GM21390 (cell line): ENCODE results near the gene FGGY.
"Not testable (repeated sequence)": the region's sequence is repeated elsewhere in the genome, so short reads cannot be mapped to it uniquely, and the experiment has no call there.

Experiments used
- ATAC-seq: cut with Tn5 transposase; IDR thresholded peaks from one replicate; pipeline ENCODE4 v1.9.1; 2021; ENCODE audit not compliant: unreplicated experiment

FGGY gene

GRCh38 chr1:59477286-59477685 lies 180.4 kb downstream of the FGGY start:
- ATAC-seq: no peak

DNA sequence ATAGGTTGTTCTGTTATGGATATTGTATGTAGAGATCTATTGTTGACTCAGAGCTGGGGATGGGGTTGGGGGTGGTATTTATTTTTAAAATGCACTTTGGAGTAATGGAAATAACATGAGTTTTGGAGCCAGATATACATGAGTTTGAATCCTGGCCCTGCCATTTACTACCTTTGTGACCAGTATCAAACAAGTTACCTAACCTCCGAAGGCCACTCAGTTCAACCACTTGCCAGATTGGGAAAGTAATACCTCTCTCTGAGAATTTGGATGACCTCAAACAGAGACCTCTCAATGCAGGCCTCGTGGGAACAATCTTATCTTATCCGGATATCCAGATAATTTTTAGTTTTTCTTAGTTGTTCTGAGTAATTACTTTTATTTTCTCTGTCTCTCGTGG lies 181.0 kb downstream of the FGGY start:
- ATAC-seq: no peak

GRCh38 chr1:59478822-59479221 lies 181.9 kb downstream of the FGGY start:
- no peak for ATAC-seq

DNA sequence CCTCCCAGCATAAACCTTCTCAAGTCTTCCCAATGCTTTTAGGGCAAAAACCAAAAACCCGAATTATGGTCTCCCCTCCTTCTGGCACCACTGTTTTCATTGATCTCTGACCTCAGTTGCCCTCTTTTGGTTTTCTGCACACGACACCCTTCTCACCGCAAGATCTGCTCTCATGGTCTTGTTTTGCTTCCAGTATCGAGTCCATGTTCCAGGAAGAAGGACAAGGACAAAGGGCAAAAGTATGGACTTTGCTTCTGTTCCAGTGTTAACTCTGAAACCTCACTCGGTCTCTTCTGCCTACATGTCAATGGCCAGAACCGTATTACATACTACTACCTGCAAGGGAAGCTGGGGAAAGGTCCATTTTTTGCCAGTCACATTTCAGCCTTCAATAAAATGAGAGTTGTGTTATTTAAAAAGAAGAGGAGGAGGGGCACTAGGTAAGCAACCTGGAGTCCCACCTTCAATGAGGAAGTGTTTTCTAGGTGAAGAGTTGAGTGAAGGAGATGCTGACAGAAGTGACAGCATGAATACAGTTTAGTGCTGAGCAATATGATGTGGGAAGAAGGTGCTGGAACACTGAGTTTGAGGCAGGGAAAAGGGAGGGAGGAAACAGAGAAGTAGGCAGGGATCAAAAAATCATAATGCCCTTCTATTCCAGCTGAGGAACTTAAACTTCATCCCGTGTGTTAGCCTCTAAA lies 183.4 kb downstream of the FGGY start:
- no peak for ATAC-seq

- no peak for ATAC-seq
Observed at GRCh38 chr1:59481881-59482505, 185.1 kb downstream of the FGGY start.

DNA sequence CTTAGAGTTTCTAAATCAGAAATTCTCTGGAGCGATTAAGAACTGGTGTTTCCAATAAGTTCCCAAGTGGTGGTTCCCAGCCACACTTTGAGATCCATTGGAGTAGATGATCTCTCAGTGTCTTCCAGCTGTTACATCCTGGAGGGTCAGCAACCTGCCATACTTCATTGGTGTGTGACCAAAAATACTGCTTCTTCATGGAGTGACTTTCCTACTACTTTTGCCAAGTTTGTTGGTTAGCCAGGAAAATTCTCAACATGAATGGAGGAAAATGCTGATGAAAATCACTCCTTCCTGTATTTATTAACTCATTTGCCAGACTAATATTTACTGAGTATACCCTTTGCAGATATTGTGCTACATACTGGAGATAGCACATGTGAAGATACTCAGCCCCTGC lies 186.1 kb downstream of the FGGY start:
- no peak for ATAC-seq

DNA sequence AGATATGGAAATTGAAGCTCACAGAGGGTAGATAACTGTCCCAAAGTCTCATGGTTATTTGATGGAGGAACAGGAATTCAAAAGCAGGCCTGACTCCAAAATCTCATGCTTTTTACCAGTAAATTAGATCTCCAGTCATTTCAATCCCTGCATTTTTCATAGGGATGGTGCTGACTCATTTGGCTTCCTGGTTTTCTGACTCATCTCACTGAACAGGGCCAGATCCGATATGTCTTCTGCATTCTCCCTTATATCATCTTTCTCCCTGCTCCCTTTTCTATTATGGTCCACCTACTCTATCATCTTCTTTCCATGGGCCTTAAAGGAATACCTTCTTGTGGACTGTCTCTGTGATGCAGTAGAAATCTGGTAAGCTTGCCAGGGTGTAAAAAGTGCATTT lies 187.2 kb downstream of the FGGY start:
- no peak for ATAC-seq

GRCh38 chr1:59485171-59485570 lies 188.3 kb downstream of the FGGY start:
- no peak for ATAC-seq

GRCh38 chr1:59485949-59486348 lies 189.1 kb downstream of the FGGY start:
- ATAC-seq: no peak

DNA sequence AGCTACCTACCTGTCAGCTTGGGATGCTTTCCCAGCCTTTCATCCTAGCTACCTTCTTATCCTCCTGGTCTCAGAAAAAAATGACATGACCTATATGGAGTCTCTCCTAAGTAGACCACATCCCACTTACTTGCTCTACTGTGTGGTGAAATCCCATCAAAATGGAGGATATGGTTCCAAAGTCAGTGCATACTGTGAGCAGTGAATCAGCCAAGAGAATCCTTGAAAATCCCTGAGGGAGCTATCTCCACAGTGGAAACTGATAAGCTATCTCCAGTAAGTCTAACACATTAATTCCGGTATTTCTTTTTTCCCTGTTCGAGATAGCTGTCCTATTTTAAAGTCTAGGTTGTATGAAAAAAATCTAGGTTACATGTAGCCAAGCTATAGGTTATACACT lies 189.7 kb downstream of the FGGY start:
- no peak for ATAC-seq

DNA sequence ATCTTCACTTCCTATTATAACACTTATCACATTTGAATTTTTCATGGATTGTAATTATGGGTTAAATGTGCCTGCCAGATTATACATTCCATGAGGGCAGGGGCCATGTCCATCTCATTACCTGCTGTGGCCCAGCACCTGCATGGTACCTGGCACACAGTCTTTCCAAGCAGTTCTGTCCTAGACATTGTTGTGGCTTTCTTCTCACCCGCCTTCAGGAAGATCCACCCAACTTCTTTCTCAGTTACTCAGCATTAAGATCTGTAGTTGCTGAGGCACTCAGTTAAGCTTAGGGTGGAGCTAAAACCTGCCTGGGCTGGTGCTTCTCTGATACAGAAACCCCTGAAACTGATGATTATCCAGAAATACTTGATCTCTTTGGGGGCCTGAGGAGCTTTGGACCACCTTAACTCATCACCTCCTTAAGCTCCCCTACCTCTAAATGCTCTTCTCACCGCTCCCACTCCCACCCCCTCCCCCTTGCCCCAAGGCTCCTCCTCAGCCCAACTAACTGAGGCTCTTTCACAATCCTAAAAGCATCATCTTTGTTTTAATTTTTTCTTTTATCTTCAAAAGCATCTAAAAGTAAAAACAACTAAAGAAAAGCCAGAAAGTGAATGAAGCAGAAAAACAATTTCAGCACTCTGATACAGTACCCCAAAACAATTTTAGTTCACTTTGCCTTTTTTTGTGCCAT lies 190.6 kb downstream of the FGGY start:
- ATAC-seq: no peak

DNA sequence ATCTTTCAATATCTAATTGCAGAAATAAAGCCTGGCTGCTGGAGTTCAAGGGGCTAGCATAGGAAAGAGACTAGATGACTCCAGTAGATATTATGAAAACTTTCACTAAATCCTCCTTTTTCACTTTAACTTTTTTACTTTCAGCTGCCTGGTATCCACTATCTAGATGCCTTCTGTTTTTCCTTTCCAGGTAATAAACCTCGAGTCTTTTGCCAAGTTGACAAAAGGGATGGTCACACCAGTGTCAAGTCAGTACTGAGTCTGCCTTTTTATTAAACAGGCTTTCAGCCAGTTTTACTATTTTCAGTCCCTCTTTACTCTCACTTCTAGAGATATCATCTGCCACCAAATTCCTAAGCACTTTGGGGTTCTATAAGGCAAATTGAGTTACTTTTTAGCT lies 195.6 kb downstream of the FGGY start:
- ATAC-seq: no peak

GRCh38 chr1:59494145-59494833 lies 197.4 kb downstream of the FGGY start:
- no peak for ATAC-seq

DNA sequence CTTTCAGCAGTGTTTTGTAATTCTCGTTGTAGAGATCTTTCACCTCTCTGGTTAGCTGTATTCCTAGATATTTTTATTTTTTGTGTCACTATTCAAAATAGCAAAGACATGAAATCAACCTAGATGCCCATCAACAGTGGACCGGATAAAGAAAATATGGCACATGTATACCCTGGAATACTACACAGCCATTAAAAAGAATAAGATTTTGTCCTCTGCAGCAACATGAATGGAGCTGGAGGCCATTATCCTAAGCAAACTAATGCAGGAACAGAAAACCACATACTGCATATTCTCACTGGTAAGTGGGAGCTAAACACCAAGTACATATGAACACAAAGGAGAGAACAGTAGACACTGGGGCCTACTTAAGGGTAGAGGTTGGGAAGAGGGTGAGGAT lies 199.3 kb downstream of the FGGY start:
- ATAC-seq: not testable (repeated sequence)

GRCh38 chr1:59497616-59498015 lies 200.7 kb downstream of the FGGY start:
- no peak for ATAC-seq

GRCh38 chr1:59498640-59499039 lies 201.7 kb downstream of the FGGY start:
- ATAC-seq: no peak

DNA sequence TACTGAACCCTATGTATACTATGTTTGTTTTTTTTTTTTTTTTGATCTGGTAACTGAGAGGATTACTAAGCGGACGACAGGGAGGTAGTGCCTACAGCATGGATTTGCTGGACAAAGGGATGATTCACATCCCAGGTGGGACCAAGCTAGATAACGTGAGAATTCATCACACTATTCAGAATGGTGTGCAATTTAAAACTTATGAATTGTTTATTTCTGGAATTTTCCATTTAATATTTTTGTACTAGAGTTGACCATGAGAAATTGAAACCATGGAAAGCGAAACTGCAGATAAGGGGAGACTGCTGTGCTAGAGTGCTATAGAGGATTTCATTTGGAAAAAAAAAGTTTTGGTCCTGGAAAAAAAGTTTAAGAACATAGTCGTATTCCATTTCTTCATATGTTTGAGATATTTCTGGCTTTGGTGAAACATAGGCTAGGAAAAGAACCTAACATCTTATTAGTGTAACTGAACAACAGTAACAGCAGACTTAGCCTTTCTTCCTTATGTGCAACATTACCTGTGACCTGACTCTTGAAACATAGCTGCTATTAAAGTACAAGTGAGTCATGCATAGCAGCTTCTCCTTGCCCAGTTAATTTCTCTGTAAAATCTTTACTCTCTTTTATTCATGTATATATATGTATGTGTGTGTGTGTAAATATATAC lies 202.5 kb downstream of the FGGY start:
- no peak for ATAC-seq

DNA sequence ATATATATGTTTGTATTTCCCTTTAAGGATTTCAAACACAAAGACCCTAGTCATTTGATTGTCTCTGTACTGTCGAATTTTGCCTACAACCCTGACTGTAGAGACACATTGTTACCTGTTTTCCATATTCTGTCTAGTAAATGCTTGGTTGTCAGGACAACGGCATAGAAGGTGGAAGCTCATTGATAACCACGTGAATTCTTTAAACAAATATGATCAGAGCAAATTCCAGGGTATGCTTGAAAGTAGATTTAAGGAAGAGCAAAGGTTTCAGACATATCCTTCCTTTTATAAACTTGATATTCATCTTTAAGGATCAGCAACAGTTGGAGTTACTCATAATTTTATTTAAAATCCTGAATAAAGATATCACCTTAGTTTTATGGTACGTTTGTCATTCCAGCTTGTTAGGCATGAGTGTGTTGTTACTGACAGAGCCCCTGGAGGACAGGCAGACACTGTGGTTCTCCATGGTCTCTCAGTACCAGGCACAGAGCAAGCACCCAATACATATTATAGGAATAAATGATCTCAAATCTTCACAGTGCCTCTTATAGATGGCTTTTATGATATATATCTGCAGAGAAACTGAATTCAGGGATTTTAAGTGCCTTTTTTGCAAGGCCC lies 203.2 kb downstream of the FGGY start:
- no peak for ATAC-seq

GRCh38 chr1:59500950-59501742 lies 204.3 kb downstream of the FGGY start:
- ATAC-seq: no peak
